ENCODE data around the gene RNF144A.

GRCh38 chr2:6957910-6958615 is 40.9 kb downstream of the RNF144A start:
- TF ChIP-seq REST (IDR thresholded peaks at IDR 0.05; ENCODE audit: insufficient read depth in 1 of 2, low read depth in 2 of 2, low read length in 2 of 2) = no peak
- no peak for TF ChIP-seq POLR2AphosphoS5 (IDR thresholded peaks at IDR 0.05; ENCODE audit: low read depth, low read length)
- TF ChIP-seq TAF1 (IDR thresholded peaks at IDR 0.05; ENCODE audit: borderline replicate concordance, insufficient read depth, low read length) = no peak
